ENCODE results near the gene TPM4.

The TPM4 gene

DNA sequence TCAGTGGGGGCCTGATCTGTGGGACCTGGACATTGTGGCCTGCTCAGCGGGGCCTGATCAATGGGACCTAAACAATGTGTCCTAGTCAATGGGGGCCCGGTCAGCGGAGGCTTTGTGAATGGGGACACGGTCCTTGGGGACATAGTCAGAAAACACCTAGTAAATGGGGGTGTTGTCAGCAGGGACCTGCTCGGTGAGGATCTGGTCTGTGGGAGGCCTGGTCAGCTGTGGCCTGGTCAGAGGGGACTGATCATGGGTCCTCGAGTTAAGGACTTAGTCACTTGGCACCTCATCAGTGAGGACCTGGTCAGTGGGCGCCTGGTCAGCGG lies 44.5 kb upstream of the TPM4 start:
- H3K4me1 ChIP-seq (ENCODE audit: control insufficient read depth, low read depth, low read length) = no peaks in the 10 kb centered on the region
- WGBS (ENCODE audit: extremely low coverage, insufficient coverage, low lambda C conversion rate) = no CpG with 5 or more reads among the region's 8 CpGs
- H3K79me2 ChIP-seq (ENCODE audit: control insufficient read depth, insufficient read depth, low read length) = no peaks in the 10 kb centered on the region
- H4K8ac ChIP-seq (ENCODE audit: low read depth, low read length) = no peak overlapping the region
- no peak overlapping the region for H3K56ac ChIP-seq (ENCODE audit: low read length)
- H3K4me3 ChIP-seq (ENCODE audit: low read length) = no peak overlapping the region
- no peak overlapping the region for H2BK5ac ChIP-seq (ENCODE audit: low read length)
- no peaks in the 10 kb centered on the region for H3K36me3 ChIP-seq (ENCODE audit: control insufficient read depth, insufficient read depth, low read length)
- no peak for DNase-seq
- no peak overlapping the region for H2BK15ac ChIP-seq (replicated peaks; ENCODE audit: low read depth)
- no peak overlapping the region for H3K4me2 ChIP-seq (ENCODE audit: low read length)
- no peak overlapping the region for H3K23ac ChIP-seq (ENCODE audit: low read length)
- H3K27me3 ChIP-seq (ENCODE audit: insufficient read depth, low read length, poor library complexity) = no peaks in the 10 kb centered on the region
- H3K79me1 ChIP-seq (ENCODE audit: low read length) = no peaks in the 10 kb centered on the region
- no peak overlapping the region for H3K4ac ChIP-seq (ENCODE audit: low read depth, low read length)
- H3K9ac ChIP-seq (ENCODE audit: low read length) = no peak overlapping the region
- H3K27ac ChIP-seq (ENCODE audit: low read depth, low read length) = no peak overlapping the region
- H4K5ac ChIP-seq (ENCODE audit: low read length) = no peak overlapping the region
- no peak overlapping the region for H2BK120ac ChIP-seq (ENCODE audit: low read depth, low read length)
- H3K18ac ChIP-seq (ENCODE audit: low read length) = no peak overlapping the region
- no peak overlapping the region for H2AK5ac ChIP-seq (ENCODE audit: low read length)

DNA sequence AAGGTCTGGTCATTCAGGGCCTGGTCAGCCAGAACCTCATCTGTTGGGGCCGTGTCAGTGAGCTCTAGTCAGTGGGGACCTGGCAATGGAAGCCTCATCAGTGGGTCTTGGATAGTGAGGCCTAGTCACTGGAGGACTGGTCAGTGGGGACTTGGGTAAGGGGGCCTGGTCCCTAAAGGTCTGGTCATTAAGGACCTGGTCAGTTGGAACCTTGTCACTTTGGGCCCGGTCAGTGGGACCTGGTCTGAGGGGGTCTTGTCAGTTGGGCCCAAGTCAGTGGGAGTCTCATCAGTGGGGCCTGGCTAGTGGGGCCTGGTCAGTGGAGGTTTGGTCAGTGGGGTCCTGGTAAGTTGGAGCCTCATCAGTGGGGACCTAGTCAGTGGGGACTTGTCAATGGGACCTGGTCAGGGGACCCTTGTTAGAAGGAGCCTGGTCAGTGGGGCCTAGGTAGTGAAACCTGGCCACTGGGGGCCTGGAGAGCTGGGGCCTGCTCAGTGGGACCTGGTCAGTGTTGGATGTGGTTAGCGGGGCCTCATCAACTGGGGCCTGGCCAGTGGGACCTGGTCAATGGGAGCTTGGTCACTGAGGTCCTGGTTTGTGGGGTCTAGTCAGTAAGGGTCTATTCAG lies 43.7 kb upstream of the TPM4 start:
- no peaks in the 10 kb centered on the region for H3K36me3 ChIP-seq (ENCODE audit: control insufficient read depth, insufficient read depth, low read length)
- H3K56ac ChIP-seq (ENCODE audit: low read length) = no peak overlapping the region
- no peak overlapping the region for H2BK120ac ChIP-seq (ENCODE audit: low read depth, low read length)
- H3K27ac ChIP-seq (ENCODE audit: low read depth, low read length) = no peak overlapping the region
- no peak overlapping the region for H3K18ac ChIP-seq (ENCODE audit: low read length)
- H2BK15ac ChIP-seq (replicated peaks; ENCODE audit: low read depth) = no peak overlapping the region
- no peak overlapping the region for H3K4me3 ChIP-seq (ENCODE audit: low read length)
- H4K5ac ChIP-seq (ENCODE audit: low read length) = no peak overlapping the region
- no CpG with 5 or more reads among the region's 3 CpGs for WGBS (ENCODE audit: extremely low coverage, insufficient coverage, low lambda C conversion rate)
- no peak overlapping the region for H3K23ac ChIP-seq (ENCODE audit: low read length)
- H3K9ac ChIP-seq (ENCODE audit: low read length) = no peak overlapping the region
- H3K79me1 ChIP-seq (ENCODE audit: low read length) = no peaks in the 10 kb centered on the region
- no peak overlapping the region for H2AK5ac ChIP-seq (ENCODE audit: low read length)
- no peak overlapping the region for H4K8ac ChIP-seq (ENCODE audit: low read depth, low read length)
- H3K4me2 ChIP-seq (ENCODE audit: low read length) = no peak overlapping the region
- no peaks in the 10 kb centered on the region for H3K4me1 ChIP-seq (ENCODE audit: control insufficient read depth, low read depth, low read length)
- no peaks in the 10 kb centered on the region for H3K27me3 ChIP-seq (ENCODE audit: insufficient read depth, low read length, poor library complexity)
- DNase-seq = no peak
- H3K4ac ChIP-seq (ENCODE audit: low read depth, low read length) = no peak overlapping the region
- no peaks in the 10 kb centered on the region for H3K79me2 ChIP-seq (ENCODE audit: control insufficient read depth, insufficient read depth, low read length)
- no peak overlapping the region for H2BK5ac ChIP-seq (ENCODE audit: low read length)

DNA sequence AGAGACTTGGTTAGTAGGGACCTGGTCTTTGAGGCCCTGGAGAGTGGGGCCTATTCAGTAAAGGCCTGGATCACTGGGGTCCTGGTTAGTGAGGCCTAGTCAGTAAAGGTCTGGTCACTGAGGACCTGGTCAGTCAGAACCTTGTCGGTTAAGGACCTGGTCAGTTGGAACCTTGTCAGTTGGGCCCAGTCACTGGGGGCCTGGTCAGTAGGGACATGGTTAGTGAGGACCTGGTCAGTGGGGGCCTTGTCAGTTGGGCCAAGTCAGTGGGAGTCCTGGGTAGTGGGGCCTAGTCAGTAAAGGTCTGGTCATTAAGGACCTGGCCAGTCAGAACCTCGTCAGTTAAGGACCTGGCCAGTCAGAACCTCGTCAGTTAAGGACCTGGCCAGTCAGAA lies 43.2 kb upstream of the TPM4 start:
- DNase-seq = no peak
- no peak overlapping the region for H2AK5ac ChIP-seq (ENCODE audit: low read length)
- H3K9ac ChIP-seq (ENCODE audit: low read length) = no peak overlapping the region
- H3K4me3 ChIP-seq (ENCODE audit: low read length) = no peak overlapping the region
- H3K79me1 ChIP-seq (ENCODE audit: low read length) = no peaks in the 10 kb centered on the region
- H3K56ac ChIP-seq (ENCODE audit: low read length) = no peak overlapping the region
- no peaks in the 10 kb centered on the region for H3K79me2 ChIP-seq (ENCODE audit: control insufficient read depth, insufficient read depth, low read length)
- H2BK5ac ChIP-seq (ENCODE audit: low read length) = no peak overlapping the region
- no peaks in the 10 kb centered on the region for H3K36me3 ChIP-seq (ENCODE audit: control insufficient read depth, insufficient read depth, low read length)
- WGBS (ENCODE audit: extremely low coverage, insufficient coverage, low lambda C conversion rate) = no CpG with 5 or more reads among the region's 3 CpGs
- no peak overlapping the region for H3K4me2 ChIP-seq (ENCODE audit: low read length)
- no peak overlapping the region for H4K8ac ChIP-seq (ENCODE audit: low read depth, low read length)
- H3K4ac ChIP-seq (ENCODE audit: low read depth, low read length) = no peak overlapping the region
- no peak overlapping the region for H4K5ac ChIP-seq (ENCODE audit: low read length)
- H3K18ac ChIP-seq (ENCODE audit: low read length) = no peak overlapping the region
- no peaks in the 10 kb centered on the region for H3K27me3 ChIP-seq (ENCODE audit: insufficient read depth, low read length, poor library complexity)
- H2BK15ac ChIP-seq (replicated peaks; ENCODE audit: low read depth) = no peak overlapping the region
- no peak overlapping the region for H3K23ac ChIP-seq (ENCODE audit: low read length)
- H3K27ac ChIP-seq (ENCODE audit: low read depth, low read length) = no peak overlapping the region
- no peaks in the 10 kb centered on the region for H3K4me1 ChIP-seq (ENCODE audit: control insufficient read depth, low read depth, low read length)
- no peak overlapping the region for H2BK120ac ChIP-seq (ENCODE audit: low read depth, low read length)

DNA sequence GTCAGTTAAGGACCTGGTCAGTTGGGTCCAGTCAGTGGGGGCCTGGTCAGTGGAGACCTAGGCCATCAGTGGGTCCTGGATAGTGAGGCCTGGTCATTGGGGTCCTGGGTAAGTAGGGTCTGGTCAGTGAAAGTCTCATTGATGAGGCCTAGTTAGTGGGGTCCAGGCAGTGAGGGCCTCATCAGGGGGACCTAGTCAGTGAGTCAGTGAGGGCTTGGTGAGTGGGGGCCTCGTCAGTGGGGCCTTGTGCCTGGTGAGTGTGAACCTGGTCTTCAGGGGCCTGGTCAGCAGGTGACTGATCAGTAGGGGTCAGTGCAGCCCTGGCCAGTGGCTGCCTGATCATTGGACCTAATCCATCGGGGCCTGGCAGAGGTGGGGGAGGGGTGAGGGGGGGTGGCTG lies 42.6 kb upstream of the TPM4 start:
- WGBS (ENCODE audit: extremely low coverage, insufficient coverage, low lambda C conversion rate) = no CpG with 5 or more reads among the region's 2 CpGs

DNA sequence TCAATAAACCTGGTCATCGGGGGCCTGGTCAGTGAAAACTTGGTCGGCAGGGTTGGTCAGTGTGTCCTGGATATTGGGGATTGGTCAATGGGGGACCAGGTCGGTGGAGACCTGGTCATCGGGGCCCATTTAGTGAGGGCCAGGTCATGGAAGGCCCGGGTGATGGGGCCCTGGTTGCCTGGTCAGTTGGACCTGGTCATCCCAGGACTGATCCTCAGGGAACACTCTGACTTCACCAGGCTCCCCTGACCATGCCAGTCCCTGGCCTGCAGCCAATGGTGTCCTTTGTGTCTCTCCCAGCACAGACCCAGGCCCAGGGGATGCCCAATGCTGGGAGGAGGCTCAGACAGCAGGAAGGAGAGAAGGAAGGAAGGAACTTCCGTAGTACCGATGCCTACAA lies 42.1 kb upstream of the TPM4 start:
- Histone ChIP-seq H3K56ac (ENCODE audit: low read length) (no peak overlapping the region), H2BK120ac (ENCODE audit: low read depth, low read length) (no peak overlapping the region)

More for the DNA sequence above, 42.6 kb upstream of the TPM4 start:
- H3K4ac ChIP-seq (ENCODE audit: low read depth, low read length) = no peak overlapping the region
- H3K27ac ChIP-seq (ENCODE audit: low read depth, low read length) = no peak overlapping the region
- H4K8ac ChIP-seq (ENCODE audit: low read depth, low read length) = no peak overlapping the region
- H3K79me1 ChIP-seq (ENCODE audit: low read length) = no peaks in the 10 kb centered on the region
- no peaks in the 10 kb centered on the region for H3K79me2 ChIP-seq (ENCODE audit: control insufficient read depth, insufficient read depth, low read length)
- H4K5ac ChIP-seq (ENCODE audit: low read length) = no peak overlapping the region
- no peak overlapping the region for H2BK120ac ChIP-seq (ENCODE audit: low read depth, low read length)
- H3K4me2 ChIP-seq (ENCODE audit: low read length) = no peak overlapping the region
- H3K4me1 ChIP-seq (ENCODE audit: control insufficient read depth, low read depth, low read length) = no peaks in the 10 kb centered on the region
- H3K27me3 ChIP-seq (ENCODE audit: insufficient read depth, low read length, poor library complexity) = no peaks in the 10 kb centered on the region
- H3K9ac ChIP-seq (ENCODE audit: low read length) = no peak overlapping the region
- H3K56ac ChIP-seq (ENCODE audit: low read length) = no peak overlapping the region
- H3K4me3 ChIP-seq (ENCODE audit: low read length) = no peak overlapping the region
- no peak overlapping the region for H2AK5ac ChIP-seq (ENCODE audit: low read length)
- no peak overlapping the region for H3K23ac ChIP-seq (ENCODE audit: low read length)
- no peak overlapping the region for H2BK15ac ChIP-seq (replicated peaks; ENCODE audit: low read depth)
- H3K18ac ChIP-seq (ENCODE audit: low read length) = no peak overlapping the region
- no peaks in the 10 kb centered on the region for H3K36me3 ChIP-seq (ENCODE audit: control insufficient read depth, insufficient read depth, low read length)
- H2BK5ac ChIP-seq (ENCODE audit: low read length) = no peak overlapping the region
- no peak for DNase-seq

DNA sequence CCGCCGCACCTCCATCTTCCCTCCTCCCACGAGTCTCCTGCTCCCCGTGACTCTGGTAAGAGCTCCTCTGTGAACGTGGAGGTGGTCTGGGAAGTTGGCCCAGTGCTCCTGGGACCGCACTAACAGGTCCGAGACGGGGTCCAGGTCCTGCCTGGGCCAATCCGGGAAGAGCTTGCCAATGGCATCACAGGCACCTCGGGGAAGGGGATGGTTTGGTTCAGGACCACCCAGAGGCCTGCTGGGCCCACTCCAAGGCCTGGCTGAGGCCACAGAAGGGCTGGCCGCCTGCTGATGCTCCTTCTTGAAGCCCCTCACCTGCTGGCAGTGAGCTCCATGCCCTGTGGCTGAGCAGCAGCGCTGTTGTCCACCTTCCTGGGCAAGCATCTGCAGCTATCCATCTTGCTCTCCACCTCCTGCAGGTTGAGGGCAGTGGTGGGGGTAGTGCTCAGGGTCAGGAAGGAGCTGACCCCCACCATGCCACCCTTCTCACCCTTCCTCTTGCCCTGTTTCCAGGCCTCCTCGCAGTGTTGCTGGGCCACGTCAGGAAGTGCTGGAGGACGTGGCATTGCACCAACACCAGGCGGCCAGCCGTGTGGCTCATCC lies 41.2 kb upstream of the TPM4 start:
- Histone ChIP-seq H3K56ac (ENCODE audit: low read length) (no peak overlapping the region), H2BK5ac (ENCODE audit: low read length) (no peak overlapping the region), H3K36me3 (ENCODE audit: control insufficient read depth, insufficient read depth, low read length) (no peaks in the 10 kb centered on the region), H3K18ac (ENCODE audit: low read length) (no peak overlapping the region), H4K5ac (ENCODE audit: low read length) (no peak overlapping the region), H3K4me1 (ENCODE audit: control insufficient read depth, low read depth, low read length) (no peaks in the 10 kb centered on the region), H3K9ac (ENCODE audit: low read length) (no peak overlapping the region), H3K79me2 (ENCODE audit: control insufficient read depth, insufficient read depth, low read length) (no peaks in the 10 kb centered on the region), H2AK5ac (ENCODE audit: low read length) (no peak overlapping the region), H2BK120ac (ENCODE audit: low read depth, low read length) (no peak overlapping the region), H3K4ac (ENCODE audit: low read depth, low read length) (no peak overlapping the region), H4K8ac (ENCODE audit: low read depth, low read length) (no peak overlapping the region), H3K27ac (ENCODE audit: low read depth, low read length) (no peak overlapping the region), H3K4me3 (ENCODE audit: low read length) (no peak overlapping the region), H3K23ac (ENCODE audit: low read length) (no peak overlapping the region), H2BK15ac (replicated peaks; ENCODE audit: low read depth) (no peak overlapping the region), H3K27me3 (ENCODE audit: insufficient read depth, low read length, poor library complexity) (no peaks in the 10 kb centered on the region), H3K79me1 (ENCODE audit: low read length) (no peaks in the 10 kb centered on the region), H3K4me2 (ENCODE audit: low read length) (no peak overlapping the region)
- WGBS (ENCODE audit: extremely low coverage, insufficient coverage, low lambda C conversion rate) = no CpG with 5 or more reads among the region's 17 CpGs
- no peak for DNase-seq

More for the DNA sequence above, 42.1 kb upstream of the TPM4 start:
- no peak overlapping the region for H3K4ac ChIP-seq (ENCODE audit: low read depth, low read length)
- no peak overlapping the region for H2AK5ac ChIP-seq (ENCODE audit: low read length)
- H3K79me1 ChIP-seq (ENCODE audit: low read length) = no peaks in the 10 kb centered on the region
- no peaks in the 10 kb centered on the region for H3K27me3 ChIP-seq (ENCODE audit: insufficient read depth, low read length, poor library complexity)
- no peak overlapping the region for H2BK5ac ChIP-seq (ENCODE audit: low read length)
- H3K9ac ChIP-seq (ENCODE audit: low read length) = no peak overlapping the region
- H3K79me2 ChIP-seq (ENCODE audit: control insufficient read depth, insufficient read depth, low read length) = no peaks in the 10 kb centered on the region
- H3K4me3 ChIP-seq (ENCODE audit: low read length) = no peak overlapping the region
- H4K8ac ChIP-seq (ENCODE audit: low read depth, low read length) = no peak overlapping the region
- H3K36me3 ChIP-seq (ENCODE audit: control insufficient read depth, insufficient read depth, low read length) = no peaks in the 10 kb centered on the region
- H3K18ac ChIP-seq (ENCODE audit: low read length) = no peak overlapping the region
- no peak for DNase-seq
- no peak overlapping the region for H3K4me2 ChIP-seq (ENCODE audit: low read length)
- no peak overlapping the region for H3K23ac ChIP-seq (ENCODE audit: low read length)
- no peaks in the 10 kb centered on the region for H3K4me1 ChIP-seq (ENCODE audit: control insufficient read depth, low read depth, low read length)
- no CpG with 5 or more reads among the region's 7 CpGs for WGBS (ENCODE audit: extremely low coverage, insufficient coverage, low lambda C conversion rate)
- no peak overlapping the region for H4K5ac ChIP-seq (ENCODE audit: low read length)
- no peak overlapping the region for H2BK15ac ChIP-seq (replicated peaks; ENCODE audit: low read depth)
- no peak overlapping the region for H3K27ac ChIP-seq (ENCODE audit: low read depth, low read length)

Data from mesendoderm (in vitro differentiated cells).